ENCODE data around the gene FAM221B.

Gene FAM221B

GRCh38 chr9:35792024-35792813 lies 36.3 kb downstream of the FAM221B start:
- TF ChIP-seq CTCF (IDR thresholded peaks at IDR 0.05; ENCODE audit: borderline replicate concordance, insufficient read depth, low read depth, low read length) = no peak
- H3K4me3 ChIP-seq (ENCODE audit: low read depth, low read length) = no peak overlapping the region

- no peak for TF ChIP-seq CTCF (IDR thresholded peaks at IDR 0.05; ENCODE audit: borderline replicate concordance, insufficient read depth, low read depth, low read length)
- no peak within 1 kb of the TSS for H3K4me3 ChIP-seq (ENCODE audit: low read depth, low read length)
Measured at GRCh38 chr9:35791297-35791921, 37.1 kb downstream of the FAM221B start, which contains the start of gene NPR2. TSS of gene NPR2 (plus strand) at chr9:35791591. CDS start at chr9:35792409, 818 bp downstream.

- no peak overlapping the region for H3K4me3 ChIP-seq (ENCODE audit: low read depth, low read length)
- TF ChIP-seq CTCF (IDR thresholded peaks at IDR 0.05; ENCODE audit: borderline replicate concordance, insufficient read depth, low read depth, low read length) = peak; percentile 69
Measured at GRCh38 chr9:35790385-35791296, 37.9 kb downstream of the FAM221B start.

- no peak for TF ChIP-seq CTCF (IDR thresholded peaks at IDR 0.05; ENCODE audit: borderline replicate concordance, insufficient read depth, low read depth, low read length)
- no peak overlapping the region for H3K4me3 ChIP-seq (ENCODE audit: low read depth, low read length)
Measured at GRCh38 chr9:35790025-35790384, 38.5 kb downstream of the FAM221B start.

GRCh38 chr9:35789541-35789940 lies 39.0 kb downstream of the FAM221B start:
- TF ChIP-seq CTCF (IDR thresholded peaks at IDR 0.05; ENCODE audit: borderline replicate concordance, insufficient read depth, low read depth, low read length) = no peak
- no peak overlapping the region for H3K4me3 ChIP-seq (ENCODE audit: low read depth, low read length)

GRCh38 chr9:35783418-35783817 lies 45.1 kb downstream of the FAM221B start:
- H3K4me3 ChIP-seq (ENCODE audit: low read depth, low read length) = no peak overlapping the region
- TF ChIP-seq CTCF (IDR thresholded peaks at IDR 0.05; ENCODE audit: borderline replicate concordance, insufficient read depth, low read depth, low read length) = no peak

Data from GM12875 (cell line).